GM21723 (cell line): ENCODE data around the gene TAF10.

Experiments
- ATAC-seq: cut with Tn5 transposase; IDR thresholded peaks from one replicate; pipeline ENCODE4 v1.9.1; 2021; ENCODE audit warnings: mild to moderate bottlenecking, moderate library complexity; ENCODE audit not compliant: unreplicated experiment

Gene TAF10

DNA sequence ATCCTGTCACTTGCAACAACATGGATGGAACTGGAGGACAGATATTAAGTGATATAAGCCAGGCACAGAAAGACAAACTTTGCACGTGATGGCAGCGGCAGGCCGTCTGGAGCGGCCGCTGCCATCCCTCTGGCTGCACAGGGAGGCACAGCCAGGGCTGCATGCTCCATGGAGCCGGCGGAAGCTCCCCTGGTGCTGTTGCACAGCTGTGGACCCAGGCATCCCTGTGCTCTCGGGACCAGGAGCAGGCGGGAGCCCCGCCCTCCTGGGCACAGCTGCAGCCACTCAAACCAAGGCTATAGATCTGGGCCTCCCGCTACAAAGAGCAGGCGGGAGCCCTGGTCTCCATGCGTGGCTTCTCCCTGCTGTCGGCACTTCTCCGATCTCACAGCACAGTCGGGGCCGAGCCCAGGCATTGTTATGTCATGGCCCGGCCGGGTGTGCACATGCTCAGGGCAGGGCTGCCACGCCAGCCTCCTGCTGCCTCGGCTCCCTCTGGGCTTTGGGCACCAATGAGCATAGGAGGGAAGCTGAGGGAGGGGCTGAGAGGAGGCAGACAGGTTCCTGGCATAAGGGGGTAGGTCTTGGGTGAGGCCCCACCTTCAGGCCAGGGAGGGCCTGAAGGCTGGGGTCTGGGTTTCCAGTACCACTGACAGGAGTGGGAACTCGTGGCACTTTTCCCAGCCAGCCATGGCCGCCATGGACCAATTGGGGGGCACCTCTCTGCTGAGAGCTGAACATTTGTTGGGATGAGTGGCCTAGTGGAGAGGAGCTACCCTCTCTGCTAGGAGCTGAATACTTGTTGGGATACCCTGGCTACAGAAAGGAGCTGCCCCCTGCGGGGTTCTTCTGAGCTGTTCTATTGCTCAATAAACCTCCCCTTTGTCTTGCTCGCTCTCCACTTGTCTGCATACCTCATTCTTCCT is 25.3 kb downstream of the TAF10 start:
- ATAC-seq: no peak

DNA sequence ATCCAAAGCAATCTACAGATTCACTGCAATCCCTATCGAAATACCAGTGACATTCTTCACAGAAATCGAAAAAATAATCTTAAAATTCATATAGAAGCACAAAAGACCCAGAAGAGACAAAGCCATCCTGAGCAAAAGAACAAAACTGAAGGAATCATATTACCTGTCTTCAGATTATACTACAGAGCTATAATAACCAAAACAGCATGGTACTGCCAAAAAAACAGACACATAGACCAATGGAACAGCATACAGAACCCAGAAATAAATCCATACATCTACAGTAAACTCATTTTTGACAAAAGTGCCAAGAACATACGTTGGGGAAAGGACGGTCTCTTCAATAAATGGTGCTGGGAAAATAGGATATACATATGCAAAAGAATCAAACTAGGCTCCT is 27.5 kb downstream of the TAF10 start:
- no peak for ATAC-seq

DNA sequence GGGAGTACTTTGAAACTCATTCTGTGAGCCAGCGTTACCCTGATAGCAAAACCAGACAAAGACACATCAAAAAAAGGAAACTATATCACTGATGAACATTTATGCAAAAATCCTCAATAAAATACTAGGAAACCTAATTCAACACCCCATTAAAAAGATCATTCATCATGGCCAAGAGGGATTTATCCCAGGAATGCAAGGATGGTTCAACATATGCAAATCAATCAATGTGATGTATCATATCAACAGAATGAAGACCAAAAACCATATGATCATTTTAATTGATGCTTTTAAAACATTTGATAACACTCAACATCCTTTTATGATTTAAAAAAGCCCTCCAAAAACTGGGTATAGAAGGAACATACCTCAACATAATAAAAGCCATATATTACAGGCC is 28.4 kb downstream of the TAF10 start:
- no peak for ATAC-seq

DNA sequence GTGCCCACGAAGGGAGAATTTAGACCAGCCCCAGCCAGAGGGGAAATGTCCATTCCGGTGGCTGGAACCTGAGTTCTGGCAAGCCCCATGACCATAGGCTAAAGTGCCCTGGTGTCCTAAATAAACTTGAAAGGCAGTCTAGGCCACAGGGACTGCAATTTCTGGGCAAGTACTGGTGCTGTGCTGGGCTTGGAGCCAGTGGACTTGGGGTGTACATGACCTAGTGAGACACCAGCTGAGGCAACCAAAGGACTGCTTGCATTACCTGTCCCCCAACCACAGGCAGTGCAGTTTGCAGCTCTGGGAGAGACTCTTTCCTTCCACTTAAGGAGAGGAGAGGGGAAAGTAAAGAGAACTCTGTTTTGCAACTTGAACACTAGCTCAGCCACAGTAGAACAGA is 32.3 kb downstream of the TAF10 start:
- ATAC-seq: no peak

DNA sequence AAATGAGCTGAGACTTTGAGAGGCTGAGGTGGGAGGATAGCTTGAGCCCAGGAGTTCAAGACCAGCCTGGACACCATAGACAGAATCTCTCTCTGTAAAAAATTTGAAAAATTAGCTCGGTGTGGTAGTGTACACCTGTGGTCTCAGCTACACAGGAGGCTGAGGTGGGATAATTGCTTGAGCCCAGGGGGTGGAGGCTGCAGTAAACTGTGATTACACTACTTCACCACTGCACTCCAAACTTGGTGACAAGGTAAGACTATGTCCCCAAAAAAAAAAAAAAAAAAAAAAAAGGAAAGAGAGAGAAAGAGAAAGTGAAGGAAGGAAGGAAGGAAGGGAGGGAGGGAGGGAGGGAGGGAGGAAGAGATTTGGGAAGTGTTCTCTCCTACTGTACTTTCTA is 33.9 kb downstream of the TAF10 start:
- ATAC-seq: no peak

DNA sequence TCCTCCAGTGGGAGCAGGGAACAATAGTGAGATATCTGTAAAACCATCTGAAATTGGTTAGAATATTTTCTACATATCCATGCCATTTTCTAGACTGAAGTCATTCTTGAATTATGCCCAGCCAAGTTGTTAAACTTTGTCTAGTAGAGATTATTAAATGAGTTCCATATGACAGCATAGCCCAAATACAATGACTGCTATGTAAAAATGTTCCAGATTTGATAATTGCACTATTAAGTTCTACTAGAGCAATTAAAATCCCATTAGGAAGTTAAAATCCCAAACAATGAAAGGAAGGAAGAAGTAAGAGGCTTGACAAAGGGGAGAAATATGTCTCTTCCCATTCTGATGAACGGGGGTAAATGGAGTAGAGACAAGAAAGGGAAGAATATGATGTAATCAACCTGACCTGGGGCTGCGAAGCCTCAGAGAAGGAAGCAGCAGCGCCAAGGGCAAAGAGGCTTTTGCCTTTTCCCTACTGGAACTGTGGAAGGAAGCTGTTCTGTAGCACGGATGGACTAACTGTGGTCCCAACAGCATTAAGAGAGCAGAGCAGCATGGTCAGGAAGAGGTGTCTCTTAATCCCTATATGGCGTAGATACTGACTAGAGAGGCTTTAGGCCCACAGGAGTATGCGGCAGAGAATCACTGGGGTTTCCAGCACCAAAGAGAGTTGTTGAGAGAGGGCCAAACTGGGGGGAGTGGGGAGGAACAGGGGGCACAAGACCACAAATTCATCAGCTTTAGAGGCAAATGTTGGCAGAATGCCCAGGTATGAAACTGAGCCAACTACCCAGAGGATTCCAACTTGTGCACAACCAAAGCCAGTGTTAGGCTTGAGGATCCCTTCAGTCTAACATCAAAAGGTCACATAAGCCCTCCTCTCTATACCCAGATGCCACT is 35.3 kb downstream of the TAF10 start:
- no peak for ATAC-seq

DNA sequence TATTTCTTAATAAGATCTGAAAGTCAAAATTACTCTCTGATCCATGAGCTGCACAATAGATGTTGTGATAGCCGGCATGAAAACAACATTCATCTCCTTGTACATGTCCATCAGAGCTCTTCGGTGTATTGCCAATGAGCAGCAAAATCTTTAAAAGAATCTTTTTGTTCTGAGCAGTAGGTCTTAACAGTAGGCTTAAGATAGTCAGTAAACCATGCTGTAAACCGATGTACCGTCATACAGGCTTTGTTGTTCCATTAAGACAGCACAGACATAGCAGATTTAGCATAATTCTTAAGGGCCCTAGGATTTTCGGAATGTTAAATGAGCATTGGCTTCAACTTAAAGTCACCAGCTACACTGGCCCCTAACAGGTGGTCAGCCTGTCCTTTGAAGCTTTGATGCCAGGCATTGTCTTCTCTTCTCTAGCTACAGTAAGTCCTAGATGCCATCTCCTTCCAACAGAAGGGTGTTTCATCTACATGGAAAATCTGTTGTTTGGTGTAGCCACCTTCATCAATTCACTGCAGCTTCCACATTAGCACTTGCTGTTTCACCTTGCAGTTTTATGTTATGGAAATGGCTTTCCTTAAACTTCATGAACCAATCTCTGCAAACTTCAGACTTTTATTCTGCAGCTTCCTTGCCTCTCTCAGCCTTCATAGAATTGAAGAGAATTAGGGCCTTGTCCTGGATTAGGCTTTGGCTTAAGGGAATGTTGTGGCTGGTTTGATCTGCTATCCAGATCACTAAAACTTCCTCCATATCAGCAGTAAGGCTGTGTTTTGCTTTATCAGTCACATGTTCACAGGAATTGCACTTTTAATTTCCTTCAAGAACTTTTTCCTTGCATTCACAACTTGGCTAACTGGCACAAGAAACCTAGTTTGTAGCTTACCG is 37.0 kb downstream of the TAF10 start:
- no peak for ATAC-seq

DNA sequence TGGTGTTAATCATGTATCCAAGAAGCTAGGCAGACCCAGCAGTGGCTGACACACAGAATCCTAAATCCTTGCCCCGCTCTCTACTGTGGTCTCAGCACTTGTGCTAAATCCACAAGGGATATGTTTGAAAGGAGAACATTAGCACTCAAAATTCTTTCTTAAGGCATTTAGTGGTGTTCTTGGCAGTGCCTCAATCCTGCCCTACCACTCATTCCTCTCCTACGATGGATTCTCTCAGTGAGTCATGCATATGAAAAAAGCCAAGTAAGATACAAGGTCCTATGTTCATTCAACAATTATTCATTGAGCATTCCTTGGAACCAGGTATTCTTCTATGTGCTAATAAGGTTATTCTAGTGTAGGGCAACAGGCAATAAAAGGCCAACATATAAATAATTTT is 39.8 kb downstream of the TAF10 start:
- no peak for ATAC-seq

DNA sequence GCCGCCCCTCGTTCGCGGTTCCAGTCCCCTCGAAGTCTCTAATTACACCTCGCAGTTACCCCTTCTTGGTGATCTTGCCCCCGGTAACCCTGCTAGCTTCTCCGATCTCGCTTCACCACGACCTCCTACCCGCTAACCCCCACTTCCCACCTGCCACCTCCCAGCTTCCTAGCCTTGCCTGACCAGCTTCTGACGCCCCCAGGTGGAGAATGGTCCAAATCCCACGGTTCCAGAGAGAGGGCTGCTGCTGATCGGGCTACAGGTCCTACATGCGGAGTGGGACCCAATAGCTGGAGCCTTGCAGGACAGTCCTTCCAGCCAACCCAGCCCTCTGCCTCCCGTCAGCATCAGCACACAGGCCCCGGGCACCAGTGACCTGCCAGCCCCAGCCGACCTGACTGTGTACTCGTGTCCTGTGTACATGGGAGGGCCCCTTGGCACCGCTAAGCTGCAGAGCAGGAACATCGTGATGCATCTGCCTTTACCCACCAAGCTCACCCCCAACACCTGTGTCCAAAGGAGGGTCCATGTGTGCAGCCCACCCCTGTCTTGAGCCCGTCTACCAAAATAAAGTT is 40.5 kb downstream of the TAF10 start:
- no peak for ATAC-seq

DNA sequence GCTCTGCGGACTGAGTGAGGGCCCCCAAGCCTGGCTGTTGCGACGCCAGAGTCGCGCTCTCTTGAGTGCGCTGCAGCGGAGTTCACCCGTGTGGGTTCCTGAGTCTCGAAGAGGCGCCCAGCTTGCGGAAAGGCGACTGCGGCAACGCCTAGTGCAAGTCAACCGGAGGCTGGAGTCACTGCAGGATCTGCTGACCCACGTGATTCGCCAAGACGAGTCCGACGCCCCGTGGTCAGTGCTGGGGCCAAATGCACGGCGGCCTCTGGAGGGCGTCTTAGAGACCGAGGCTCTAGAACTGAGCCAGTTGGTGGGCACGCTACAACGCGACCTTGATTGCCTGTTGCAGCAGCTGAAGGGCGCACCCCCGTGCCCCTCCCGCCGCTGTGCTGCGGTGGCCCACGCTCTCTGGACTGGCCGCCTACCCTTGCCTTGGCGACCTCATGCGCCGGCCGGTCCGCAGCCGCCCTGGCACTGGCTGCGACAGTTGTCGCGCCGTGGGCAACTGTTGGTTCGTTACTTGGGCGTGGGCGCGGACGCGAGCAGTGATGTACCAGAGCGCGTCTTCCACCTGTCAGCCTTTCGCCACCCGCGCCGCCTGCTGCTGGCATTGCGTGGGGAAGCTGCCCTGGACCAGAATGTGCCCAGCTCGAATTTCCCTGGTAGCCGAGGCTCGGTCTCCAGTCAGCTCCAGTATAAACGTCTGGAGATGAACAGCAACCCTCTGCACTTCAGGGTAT is 41.2 kb downstream of the TAF10 start:
- no peak for ATAC-seq

DNA sequence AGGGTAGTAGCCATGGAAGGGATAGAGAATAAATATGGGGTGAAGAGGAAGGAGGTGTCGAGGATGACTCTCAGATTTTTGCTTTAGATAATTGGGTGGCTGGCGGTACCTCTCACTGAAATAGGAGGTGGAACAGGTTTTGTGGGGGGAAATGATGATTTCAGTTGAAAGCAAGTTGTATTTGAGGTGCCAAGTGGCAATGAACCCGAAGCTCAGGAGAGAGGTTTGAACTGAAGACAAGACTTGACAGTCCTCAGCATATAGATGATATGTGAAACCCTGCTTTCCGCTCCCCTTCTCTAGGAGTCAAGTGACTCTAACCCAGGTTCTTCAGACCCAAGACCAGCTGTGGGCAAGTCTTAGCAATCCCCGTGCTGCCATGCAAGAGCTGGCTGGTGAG is 42.3 kb downstream of the TAF10 start:
- no peak for ATAC-seq

DNA sequence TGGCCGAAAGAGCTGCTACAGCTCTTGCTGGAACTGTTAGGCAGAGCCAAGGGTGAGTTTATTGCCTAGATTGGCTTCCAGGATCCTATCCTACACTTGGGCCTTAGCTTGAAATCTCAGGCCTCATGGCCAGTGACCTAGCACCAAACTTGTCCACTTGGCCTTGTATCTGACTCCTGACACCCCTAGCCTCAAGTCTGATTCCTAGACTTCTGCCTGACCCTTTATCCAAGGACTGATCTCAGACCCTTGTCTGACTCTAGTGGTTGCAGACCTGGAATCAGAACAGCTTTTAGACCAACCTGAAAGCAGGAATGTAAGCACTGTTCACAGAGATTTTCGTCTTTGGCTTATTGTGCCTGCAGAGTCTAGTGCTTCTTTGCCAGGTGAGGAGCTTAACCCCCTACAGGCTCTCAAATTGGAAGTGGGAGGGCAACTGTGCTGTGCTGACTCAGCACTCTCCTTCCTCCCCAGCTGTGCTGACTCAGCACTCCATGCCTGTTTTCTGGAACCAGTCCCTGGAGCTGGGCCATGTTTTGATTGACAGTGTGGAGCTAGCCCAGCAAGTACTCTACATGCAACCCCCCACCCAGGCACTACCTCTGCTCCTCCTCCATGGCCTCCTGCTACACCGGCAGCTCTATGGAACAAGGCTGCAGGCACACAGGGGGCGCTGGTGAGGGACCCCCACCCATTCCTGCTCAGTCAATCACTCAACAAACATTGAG is 43.7 kb downstream of the TAF10 start:
- ATAC-seq: no peak

DNA sequence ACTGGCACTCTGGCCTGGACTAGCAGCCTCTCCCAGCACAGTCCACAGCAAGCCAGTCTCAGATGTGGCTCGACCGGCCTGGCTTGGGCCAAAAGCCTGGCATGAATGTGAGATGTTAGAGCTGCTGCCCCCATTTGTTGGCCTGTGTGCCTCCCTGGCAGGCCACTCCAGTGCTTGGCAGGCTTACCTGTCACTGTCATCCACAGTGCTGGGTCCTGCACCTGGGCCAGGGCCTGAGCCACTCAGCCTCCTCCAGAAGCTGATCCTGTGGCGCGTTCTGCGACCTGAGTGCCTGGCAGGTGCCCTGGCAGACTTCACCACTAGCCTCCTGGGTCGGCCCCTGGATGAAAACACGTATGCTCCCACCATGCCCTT is 44.7 kb downstream of the TAF10 start:
- no peak for ATAC-seq

DNA sequence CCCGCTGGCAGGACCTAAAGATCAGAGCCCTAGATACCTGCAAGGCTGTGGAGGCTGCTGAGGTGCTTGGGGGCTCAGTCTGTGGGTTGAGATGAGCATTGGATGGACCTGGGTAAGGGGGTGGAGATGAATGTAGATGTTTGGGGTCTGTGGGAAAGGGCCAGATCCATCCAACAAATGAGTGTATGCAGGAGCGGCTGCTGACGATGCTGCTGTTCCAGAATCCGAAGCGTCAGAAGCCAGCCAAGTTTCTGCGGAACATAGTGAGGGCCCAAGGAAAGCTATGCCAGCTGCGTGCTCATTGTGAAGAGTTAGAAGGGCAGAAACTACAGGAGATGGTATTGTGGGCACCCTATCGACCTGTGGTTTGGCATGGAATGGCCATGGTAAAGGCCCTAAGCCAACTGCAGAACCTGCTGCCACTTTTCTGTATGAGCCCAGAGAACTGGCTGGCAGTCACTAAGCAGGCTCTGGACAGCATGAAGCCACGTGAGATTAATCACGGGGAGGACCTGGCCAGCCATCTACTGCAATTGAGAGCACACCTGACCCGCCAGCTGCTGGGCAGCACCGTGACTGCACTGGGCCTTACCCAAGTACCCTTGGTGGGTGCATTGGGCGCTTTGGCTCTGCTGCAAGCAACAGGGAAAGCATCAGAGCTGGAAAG is 45.2 kb downstream of the TAF10 start:
- no peak for ATAC-seq

DNA sequence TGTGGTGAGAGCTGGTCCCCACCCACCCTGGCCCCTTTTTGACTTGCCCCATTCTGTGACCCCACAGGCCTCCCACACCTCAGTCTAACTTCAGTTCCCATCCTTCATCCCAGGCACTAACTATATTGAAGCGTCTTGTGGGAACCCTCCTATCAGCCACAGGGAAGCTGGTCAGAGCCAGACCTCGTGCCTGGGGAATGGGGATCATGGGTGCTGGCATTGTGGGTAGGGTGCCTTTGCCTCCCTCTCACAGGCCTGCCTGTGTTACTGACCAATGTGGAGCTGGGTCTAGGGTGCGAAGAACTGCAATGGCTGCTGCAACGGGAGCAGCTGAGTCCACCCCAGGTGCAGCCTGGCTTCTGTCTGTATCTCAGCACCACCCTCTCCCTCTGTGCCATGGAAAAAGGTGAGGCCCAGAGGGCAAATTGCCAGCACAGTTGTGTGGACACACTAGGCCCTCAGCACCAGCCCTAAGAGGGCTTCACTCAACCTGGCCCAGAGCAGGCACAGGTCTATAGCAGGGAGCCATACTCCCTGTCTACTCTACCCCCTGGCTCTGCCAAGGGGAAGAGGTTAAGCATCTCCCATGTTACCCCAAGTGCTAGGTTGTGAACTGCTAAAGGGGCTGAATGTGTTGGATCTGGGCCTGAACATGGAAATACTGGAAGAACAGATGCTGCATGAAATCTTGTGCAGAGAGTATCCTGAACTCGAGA is 45.9 kb downstream of the TAF10 start:
- ATAC-seq: no peak

DNA sequence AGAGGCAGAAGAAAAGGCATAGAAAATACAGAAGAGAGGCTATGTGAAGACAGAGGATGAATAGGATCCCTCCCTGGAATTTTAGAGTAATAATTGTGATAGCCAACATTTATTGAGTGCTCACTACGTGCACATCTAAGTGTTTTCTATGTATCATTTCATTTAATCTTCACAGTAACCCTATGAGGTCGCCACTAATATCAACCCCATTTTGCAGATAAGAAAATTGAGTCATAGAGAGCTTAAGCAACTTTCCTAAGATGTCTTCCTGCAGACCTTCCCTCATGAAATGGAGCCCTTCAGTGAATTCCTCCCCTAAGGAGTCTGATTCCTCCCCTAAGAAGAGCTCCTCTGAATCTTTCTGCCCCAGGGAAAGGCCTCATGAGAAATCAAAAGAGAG is 46.7 kb downstream of the TAF10 start:
- ATAC-seq: no peak

DNA sequence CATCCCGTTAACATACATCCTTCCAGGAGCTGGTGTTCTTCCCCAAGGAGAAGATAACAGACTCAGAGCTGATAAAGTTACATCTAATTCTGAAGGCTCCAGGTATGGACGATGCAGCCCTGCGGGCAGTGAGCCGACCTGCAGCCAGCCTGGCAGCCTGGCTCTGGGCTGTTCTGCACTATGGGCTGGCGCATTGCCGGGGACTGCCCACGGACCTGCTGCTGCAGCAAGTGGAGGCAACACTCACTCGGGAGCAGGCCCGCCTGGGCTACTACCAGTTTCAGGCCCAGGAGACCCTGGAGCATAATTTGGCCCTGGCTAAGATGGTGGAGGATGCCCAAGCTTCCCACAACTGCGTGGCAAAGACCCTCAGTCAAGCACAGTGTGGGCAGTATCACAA is 48.3 kb downstream of the TAF10 start:
- ATAC-seq: no peak

DNA sequence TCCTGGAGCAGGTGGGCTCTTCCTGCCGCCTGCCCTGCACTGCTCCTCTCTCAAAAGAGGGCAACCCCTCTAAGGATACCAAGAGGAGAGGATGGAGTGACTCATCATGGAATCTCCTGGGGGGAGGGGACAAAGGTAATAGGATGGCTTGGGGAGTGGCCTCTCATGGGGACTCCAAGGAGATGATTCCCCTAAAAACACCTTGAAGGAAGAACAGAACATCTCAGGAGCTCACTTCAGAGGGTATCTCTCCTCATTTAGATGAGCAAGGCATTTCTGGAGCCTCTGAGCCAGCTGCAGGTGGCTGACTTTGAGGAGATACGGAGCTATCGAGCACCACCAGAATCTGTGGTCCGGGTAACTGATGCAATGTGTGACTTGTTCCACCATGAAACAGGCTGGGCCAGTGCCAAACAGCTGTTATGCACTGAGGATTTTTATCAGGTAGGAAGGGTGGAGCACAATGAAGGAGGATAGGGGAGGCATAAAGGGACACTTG is 48.8 kb downstream of the TAF10 start:
- ATAC-seq: no peak
